ENCODE results near the gene RGS7. TPM values are rescaled to one million over a fixed set of nuclear protein-coding genes. Genes with fewer than 3 reads are reported as not detected.

Gene RGS7
- total and polyA plus RNA-seq, 2 of the 4 experiments (the other 2 are of a cell fraction), result 0.58 to 0.72 TPM

GRCh38 chr1:241306125-241306790, 50.7 kb downstream of the RGS7 start:
- Histone ChIP-seq H3K9ac (ENCODE audit: low read depth, low read length) (no peak overlapping the region), H2BK120ac (ENCODE audit: low read depth, low read length) (no peak overlapping the region), H3K18ac (ENCODE audit: low read depth, low read length) (no peak overlapping the region), H3K27ac (ENCODE audit: insufficient read depth, low read length) (no peak overlapping the region), H2AK9ac (replicated peaks; ENCODE audit: low read depth, low read length, poor library complexity) (peak overlapping the region; percentile 72), H3K9me3 (ENCODE audit: control insufficient read depth, insufficient read depth, low read length) (peaks cover 8% of the 10 kb centered on the region), H4K20me1 (ENCODE audit: insufficient read depth, low read length) (no peaks in the 10 kb centered on the region), H2BK20ac (ENCODE audit: low read depth, low read length) (no peak overlapping the region), H3K36me3 (ENCODE audit: control insufficient read depth, insufficient read depth, low read length) (no peaks in the 10 kb centered on the region), H3K23ac (ENCODE audit: low read depth, low read length) (no peak overlapping the region), H3K79me1 (ENCODE audit: low read depth in 1 of 2, low read length in 2 of 2) (no peaks in the 10 kb centered on the region), H2AFZ (replicated peaks; ENCODE audit: low read length, poor library complexity) (no peak overlapping the region), H3K4me2 (ENCODE audit: low read depth, low read length) (no peak overlapping the region), H2BK5ac (ENCODE audit: low read depth, low read length, poor library complexity, severe bottlenecking) (peak overlapping the region; percentile 65), H3K56ac (ENCODE audit: extremely low read depth, insufficient read depth, low read length) (no peak overlapping the region), H2AK5ac (ENCODE audit: low read depth, low read length) (no peak overlapping the region), H3K27me3 (ENCODE audit: control insufficient read depth, insufficient read depth, low read length) (no peaks in the 10 kb centered on the region), H3K4ac (ENCODE audit: low read depth, low read length) (no peak overlapping the region), H4K91ac (ENCODE audit: insufficient read depth, low read depth, low read length) (no peak overlapping the region), H3K4me3 (ENCODE audit: insufficient read depth, low read depth, low read length) (no peak overlapping the region), H4K8ac (ENCODE audit: low read depth in 2 of 2, low read length in 2 of 2) (no peak overlapping the region), H3K14ac (replicated peaks; ENCODE audit: low read depth, low read length) (no peak overlapping the region), H3K4me1 (ENCODE audit: control insufficient read depth, insufficient read depth, low read length) (no peaks in the 10 kb centered on the region), H3K9me1 (ENCODE audit: insufficient read depth, low read length) (no peaks in the 10 kb centered on the region), H2BK15ac (ENCODE audit: low read depth, low read length) (no peak overlapping the region), H4K5ac (ENCODE audit: low read depth, low read length) (no peak overlapping the region)
- TF ChIP-seq RCOR1 (IDR thresholded peaks at IDR 0.05; ENCODE audit: insufficient replicate concordance, low read length) (no peak), CTCF (conservative IDR thresholded peaks at IDR 0.05; ENCODE audit: low read depth, low read length) (no peak), FOS (IDR thresholded peaks at IDR 0.05; ENCODE audit: low read depth, low read length) (no peak), CEBPB (IDR thresholded peaks at IDR 0.05; ENCODE audit: low read depth, low read length) (no peak), MAZ (IDR thresholded peaks at IDR 0.05; ENCODE audit: borderline replicate concordance, low read depth, low read length) (no peak), CHD1 (IDR thresholded peaks at IDR 0.05; ENCODE audit: low read depth, low read length) (no peak), ELK1 (IDR thresholded peaks at IDR 0.05; ENCODE audit: borderline replicate concordance, low read depth, low read length) (no peak), SMC3 (IDR thresholded peaks at IDR 0.05; ENCODE audit: low read depth, low read length) (no peak), BHLHE40 (IDR thresholded peaks at IDR 0.05; ENCODE audit: low read depth, low read length) (no peak), NFE2L2 (IDR thresholded peaks at IDR 0.05; ENCODE audit: low read depth, low read length) (no peak), RFX5 (IDR thresholded peaks at IDR 0.05; ENCODE audit: low read depth, low read length) (no peak), POLR2A (IDR thresholded peaks at IDR 0.05; ENCODE audit: low read depth, low read length) (no peak), RAD21 (IDR thresholded peaks at IDR 0.05; ENCODE audit: low read length) (no peak), MAFK (IDR thresholded peaks at IDR 0.05; ENCODE audit: low read depth, low read length) (no peak), USF2 (IDR thresholded peaks at IDR 0.05; ENCODE audit: low read depth, low read length) (no peak)
- in situ Hi-C loops (cut with MboI; ENCODE audit: low sequenced_read_pairs) (no loop called here), intact Hi-C loops (cut with micrococcal nuclease) (no loop called here), dilution Hi-C loops (cut with HindIII; ENCODE audit: low sequenced_read_pairs, unreplicated experiment) (no loop called here)
- ChIA-PET CTCF (no interaction called here), POLR2A (ENCODE audit: unreplicated experiment) (no interaction called here)
- no TSS peak for BruUV-seq (replicated peaks)
- DNase-seq (no peak), ATAC-seq (ENCODE audit: low read depth) (no peak)
- WGBS, 2 experiments (ENCODE audit: extremely low coverage in 2 of 2, insufficient read length in 1 of 2), result 66 to 100% methylated on average over 3 to 11 of the region's 12 CpGs

Data from IMR-90 (cell line).